Measurements from ENCODE around the gene ATP6V0C.
A peak's percentile ranks its signal among the peaks of the same experiment; 100 is the strongest.
"Not testable (repeated sequence)": the region's sequence is repeated elsewhere in the genome, so short reads cannot be mapped to it uniquely, and the experiment has no call there.

ATP6V0C gene

DNA sequence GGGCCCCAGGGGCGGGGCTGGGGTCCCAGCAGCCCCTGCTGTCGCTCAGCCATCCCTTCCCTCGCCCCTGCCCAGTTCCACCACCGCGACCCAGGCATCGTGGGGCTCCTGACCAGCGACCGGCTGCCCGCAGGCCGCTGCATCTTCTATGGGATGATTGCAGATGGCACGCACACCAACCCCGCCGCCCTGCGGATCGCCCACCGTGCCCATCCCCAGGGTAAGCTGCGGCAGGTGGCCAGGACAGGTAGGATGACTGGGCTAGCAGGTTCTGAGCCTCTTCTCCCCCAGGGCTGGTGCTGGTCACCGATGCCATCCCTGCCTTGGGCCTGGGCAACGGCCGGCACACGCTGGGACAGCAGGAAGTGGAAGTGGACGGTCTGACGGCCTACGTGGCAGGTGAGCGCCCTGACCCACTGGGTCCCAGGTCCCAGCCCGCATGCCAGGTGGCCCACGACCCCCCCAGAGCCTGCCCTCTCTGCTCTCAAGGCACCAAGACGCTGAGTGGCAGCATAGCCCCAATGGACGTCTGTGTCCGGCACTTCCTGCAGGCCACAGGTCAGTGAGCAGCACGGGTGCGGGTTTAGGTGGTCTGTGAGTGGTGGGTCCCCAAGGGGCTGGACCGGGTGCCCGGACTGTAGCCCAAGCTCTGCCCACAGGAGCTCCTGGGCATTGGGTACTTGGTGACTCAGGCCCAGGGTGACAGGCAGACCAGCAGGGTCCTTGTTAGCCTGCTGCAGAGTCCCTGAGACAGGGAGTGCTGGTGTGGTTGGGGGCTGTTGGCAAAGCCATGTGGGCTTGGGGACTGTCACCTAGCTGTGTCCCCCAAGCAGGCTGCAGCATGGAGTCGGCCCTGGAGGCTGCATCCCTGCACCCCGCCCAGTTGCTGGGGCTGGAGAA lies 14.7 kb downstream of the ATP6V0C start:
- no peak for DNase-seq (ENCODE audit: low spot score)

DNA sequence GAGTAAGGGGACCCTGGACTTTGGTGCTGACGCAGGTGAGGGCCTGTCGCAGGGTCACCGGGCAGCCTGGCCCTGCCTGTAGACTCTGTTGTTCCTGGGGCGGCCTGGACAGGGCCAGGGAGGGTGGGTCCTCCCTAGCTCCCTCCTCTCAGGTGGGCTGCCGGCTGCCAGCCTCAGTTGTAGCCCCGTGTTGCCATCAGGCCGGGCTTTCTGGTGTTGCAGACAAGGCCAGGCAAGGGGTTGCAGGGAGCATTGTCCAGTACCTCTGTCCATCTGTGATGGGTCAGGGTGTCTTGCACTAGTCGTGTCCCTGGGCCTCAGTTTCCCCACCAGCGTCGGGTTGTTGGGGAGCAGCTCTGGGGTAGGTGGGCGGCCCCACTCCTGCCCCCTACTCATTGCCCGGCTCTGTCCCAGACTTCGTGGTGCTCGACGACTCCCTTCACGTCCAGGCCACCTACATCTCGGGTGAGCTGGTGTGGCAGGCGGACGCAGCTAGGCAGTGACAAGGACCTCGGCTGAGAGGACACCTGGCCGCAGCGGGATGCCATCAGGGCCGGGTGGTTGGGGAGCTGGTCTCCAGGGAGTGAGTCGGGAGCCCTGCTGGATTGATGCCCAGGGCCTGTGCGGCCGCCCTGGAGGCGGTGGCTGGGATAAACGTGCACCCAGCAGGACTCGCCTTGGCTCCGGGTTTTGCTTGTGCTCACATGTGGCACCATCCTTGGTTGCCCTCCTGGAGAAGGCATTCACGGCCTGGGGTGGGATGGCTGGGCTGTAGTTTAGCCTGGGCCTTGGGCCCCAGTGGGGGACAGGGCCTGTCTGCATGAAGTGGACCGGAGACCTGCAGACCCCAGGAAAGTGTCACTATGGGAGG lies 15.5 kb downstream of the ATP6V0C start:
- DNase-seq (ENCODE audit: low spot score), result no peak

DNA sequence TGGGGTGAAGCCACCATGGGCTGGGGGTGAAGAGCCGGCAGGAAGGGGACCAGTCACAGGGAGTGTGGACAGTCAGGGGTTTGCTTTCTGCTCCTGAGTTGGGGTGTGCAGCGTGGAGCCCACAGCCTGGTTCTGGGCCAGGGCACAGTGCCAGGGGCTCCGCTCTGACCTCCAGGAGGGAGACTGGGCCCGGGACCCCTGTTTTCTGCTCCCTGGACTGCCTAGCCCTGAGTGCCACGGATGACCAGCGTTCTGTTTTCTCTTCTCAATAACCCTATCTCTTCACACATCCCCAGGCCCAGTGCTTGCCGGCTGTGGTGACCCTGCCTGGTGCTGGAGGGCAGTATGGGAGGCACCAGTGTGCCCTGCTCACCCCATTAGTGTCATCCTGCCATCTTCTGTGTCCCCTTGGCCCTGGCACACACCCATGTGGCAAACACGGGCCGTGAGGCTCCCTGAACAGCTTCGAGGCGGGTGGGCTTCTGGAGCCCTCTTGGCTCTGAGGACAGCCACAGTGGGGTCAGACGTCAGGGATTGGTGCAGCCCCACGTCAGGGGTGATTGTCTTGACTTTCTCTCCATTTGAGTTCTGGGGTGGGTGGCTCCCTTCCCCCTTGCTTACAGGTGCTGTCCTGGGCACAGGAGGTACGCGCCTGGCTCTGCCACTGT lies 16.3 kb downstream of the ATP6V0C start:
- DNase-seq (ENCODE audit: low spot score), result no peak

DNA sequence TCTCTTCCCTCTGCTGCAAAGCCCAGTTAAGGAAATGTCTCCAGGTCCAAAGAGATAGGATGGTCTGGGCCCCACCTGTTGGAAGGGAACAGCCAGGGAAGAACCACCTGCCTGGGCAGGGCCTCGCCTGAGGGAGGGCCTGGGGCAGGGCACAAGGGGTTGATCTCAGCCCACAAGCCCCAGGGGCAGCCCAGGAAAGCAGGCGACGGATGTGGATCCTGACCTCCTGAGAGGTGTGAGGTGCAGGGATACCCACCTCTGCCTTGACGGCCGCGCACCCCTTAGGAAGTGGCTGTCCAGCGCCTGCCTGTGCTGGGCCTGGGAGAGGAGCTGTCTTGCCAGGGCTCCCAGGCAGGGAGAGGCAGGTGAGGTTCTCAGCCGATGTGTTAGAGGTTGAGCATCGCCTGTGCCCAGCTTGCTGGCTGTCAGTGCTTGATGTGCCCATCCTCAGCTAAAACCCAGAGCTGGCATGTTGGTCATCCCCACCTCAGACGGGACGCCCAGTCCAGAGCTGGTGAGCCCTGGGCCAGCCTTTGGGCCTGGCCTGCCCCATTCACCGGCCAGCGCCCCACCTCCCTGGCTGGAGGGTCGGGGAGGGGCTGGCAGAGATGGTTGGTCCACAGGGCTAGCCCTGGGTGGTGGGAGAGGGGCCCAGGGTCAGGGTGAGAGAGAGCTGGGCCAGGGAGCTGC lies 17.0 kb downstream of the ATP6V0C start:
- DNase-seq (ENCODE audit: low spot score), result no peak

GRCh38 chr16:2531371-2531695 lies 17.6 kb downstream of the ATP6V0C start, which contains the start of gene CEMP1:
CEMP1 (minus strand) TSS chr16:2531408; CDS start chr16:2531073, 335 bp downstream.
- DNase-seq (ENCODE audit: low spot score), result no peak

GRCh38 chr16:2531696-2532493 lies 18.1 kb downstream of the ATP6V0C start:
- DNase-seq (ENCODE audit: low spot score), result peak; percentile 97

DNA sequence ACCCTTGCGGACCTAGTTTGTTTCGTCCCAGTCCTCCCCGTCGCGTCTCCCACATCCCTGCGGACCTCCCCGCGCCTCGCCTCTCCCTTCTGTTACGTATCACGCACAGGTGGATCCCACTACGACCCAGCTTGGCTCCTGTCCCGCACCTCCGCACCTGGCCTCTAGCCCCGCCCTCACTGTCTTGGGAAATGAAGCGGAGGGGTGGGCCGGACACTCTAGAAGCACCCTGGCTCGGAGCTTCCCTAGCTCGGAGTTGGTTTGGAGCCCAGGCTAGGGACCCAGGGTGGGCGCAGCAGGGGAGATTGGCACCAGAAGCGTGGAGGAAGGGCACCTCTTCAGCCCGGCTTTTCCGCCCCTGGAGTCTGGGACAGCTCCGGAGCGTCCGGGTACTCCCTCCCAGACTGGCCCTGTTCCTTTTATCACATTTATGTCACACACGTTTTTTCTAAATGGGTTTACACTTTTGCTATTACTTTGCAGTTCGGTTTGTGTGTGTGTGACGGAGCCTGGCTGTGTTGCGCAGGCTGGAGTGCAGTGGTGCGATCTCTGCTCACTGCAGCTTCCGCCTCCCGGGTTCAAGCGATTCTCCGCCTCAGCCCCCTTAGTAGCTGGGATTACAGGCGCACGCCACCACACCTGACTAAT lies 18.9 kb downstream of the ATP6V0C start:
- DNase-seq (ENCODE audit: low spot score), result peak; percentile 72

GRCh38 chr16:2533142-2533755 lies 19.5 kb downstream of the ATP6V0C start:
- peak; percentile 28 for DNase-seq (ENCODE audit: low spot score)

GRCh38 chr16:2533912-2534311 lies 20.2 kb downstream of the ATP6V0C start:
- no peak for DNase-seq (ENCODE audit: low spot score)

DNA sequence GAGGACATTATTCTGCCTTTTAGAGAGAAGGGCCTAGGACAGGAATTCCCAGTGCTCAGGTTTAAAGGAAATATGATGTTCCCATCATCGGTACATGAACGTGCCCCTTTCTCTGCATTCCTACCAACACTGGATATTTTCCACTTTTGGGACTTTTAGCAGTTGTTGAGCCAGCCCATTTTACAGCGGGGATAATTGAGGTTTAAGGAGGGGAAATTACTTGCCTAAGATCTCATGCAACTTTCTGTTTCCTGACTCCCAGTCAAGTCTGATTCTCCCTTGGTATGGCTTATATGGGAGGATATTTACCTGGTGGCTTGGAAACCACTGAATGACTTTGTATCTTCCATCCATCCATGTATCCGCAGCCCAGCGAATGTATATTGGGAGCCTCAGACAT lies 20.6 kb downstream of the ATP6V0C start:
- DNase-seq (ENCODE audit: low spot score), result not testable (repeated sequence)

- DNase-seq (ENCODE audit: low spot score), result no peak
Observed at GRCh38 chr16:2535625-2536013, 21.9 kb downstream of the ATP6V0C start.

- peak; percentile 94 for DNase-seq (ENCODE audit: low spot score)
Observed at GRCh38 chr16:2537451-2538379, 24.0 kb downstream of the ATP6V0C start, which contains the start of gene PDPK1. PDPK1 (plus strand) TSS chr16:2538021; CDS start chr16:2538113, 92 bp downstream.

- peak; percentile 15 for DNase-seq (ENCODE audit: low spot score)
Observed at GRCh38 chr16:2539192-2539844, 25.6 kb downstream of the ATP6V0C start.

DNA sequence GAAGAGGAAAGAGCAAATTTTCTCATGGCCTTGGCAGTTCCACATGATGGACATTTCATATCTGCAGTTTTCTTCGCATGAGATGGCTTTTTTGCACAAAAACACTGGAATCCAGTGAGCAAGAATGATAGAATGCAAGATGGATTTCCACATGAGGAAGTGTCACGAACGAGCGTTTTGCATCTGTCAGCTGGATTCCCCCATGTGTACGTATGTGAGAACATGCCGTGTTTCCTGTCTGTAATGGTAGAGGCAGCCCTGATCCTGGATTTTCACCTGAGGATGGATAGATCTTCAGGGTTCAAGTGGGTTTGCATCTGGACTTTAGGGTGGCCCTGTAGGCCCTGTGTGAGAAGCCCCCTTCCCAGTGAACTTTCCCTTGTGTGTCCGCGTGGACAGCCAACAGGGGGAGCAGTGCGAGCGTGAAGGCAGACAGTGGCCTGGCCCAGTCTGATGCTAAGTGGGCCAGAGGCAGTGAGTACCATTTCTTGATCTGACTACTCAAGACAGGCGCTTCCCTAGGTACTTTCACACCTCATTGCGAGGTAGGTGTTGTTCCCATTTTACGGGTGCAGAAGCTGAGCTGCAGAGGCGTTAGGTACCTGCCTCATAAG lies 26.2 kb downstream of the ATP6V0C start:
- DNase-seq (ENCODE audit: low spot score), result peak; percentile 39

DNA sequence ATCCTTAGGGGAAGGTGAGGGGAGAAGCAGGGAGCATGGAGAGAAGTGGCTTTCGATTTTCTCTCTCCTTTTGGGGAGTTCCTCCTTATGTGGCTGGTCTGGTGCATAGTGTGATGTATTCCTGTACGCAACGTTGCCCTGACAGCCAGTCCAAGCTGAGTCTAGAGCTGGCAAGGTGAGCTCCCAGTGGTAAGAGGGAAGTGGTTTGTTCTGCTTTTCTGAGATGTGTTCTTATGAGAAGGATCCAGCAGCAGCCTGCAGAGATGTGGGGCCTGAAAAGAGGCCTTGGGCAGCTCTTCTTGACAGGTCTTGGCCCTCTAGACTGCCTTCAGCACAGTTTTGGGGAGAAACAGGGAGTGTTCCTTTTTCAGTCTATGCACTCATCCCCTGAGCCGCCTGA lies 27.2 kb downstream of the ATP6V0C start:
- DNase-seq (ENCODE audit: low spot score), result not testable (repeated sequence)

DNA sequence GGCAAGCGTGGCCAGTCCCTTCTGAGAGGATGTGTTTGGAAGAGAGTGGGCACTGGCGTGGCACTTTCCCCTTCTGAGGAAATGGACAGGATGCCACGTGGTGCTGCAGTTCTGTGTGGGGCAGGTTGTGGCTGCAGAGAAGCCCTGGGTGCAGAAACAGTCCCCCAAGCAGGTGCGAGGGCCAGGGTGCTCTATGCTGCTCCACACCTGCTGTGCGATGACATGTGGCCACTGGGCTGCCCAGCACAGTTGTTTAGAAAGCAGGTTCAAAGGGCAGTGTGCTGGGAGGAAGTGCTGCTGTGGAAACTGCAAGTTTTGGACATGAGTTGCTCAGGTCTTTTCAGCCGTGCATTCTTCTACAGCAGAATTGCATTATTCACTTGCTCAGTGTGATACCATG lies 27.7 kb downstream of the ATP6V0C start:
- DNase-seq (ENCODE audit: low spot score), result not testable (repeated sequence)

DNA sequence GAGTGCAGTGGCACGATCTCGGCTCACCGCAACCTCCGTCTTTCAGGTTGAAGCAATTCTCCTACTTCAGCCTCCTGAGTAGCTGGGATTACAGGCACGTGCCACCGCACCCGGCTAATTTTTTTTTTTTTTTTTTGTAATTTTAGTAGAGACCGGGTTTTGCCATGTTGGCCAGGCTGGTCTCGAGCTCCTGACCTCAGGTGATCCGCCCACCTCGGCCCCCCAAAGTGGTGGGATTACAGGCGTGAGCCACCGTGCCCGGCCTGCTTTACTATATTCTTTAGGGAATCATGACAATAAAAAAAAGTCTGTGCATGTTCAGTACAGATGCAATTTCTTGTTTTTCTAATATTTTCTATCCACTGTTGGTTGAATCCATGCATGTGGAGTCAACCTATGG lies 30.0 kb downstream of the ATP6V0C start:
- not testable (repeated sequence) for DNase-seq (ENCODE audit: low spot score)
